ENCODE measurements around the gene SCAI. TPM values are rescaled to one million over a fixed set of nuclear protein-coding genes. Genes with fewer than 3 reads are reported as not detected.

Gene SCAI
- total and polyA plus RNA-seq, 2 of the 4 experiments (the other 2 are of a cell fraction) = 3.6 to 14.5 TPM

DNA sequence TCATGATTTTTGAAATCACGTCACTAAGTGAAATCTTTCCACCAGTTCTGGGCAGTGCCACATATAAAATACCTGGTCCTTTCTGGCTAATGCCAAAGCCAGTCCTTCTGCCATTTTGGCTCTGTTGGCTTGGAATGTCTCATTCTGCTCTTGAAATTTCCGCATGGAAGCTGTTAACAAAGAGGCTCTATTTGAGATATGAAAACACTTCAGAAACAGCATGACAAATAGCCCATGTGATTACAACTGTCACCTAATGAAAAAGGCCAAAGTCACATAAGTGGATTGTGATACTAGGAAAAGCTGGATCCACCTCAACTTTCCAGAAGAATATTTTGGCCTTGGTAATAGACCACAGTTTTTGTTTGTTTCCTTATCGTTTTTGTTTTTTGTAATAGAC is 215.2 kb downstream of the SCAI start:
- Histone ChIP-seq H4K20me1 (ENCODE audit: insufficient read depth, low read length) (no peaks in the 10 kb centered on the region), H3K27me3 (ENCODE audit: control insufficient read depth, insufficient read depth, low read length) (no peaks in the 10 kb centered on the region), H3K79me1 (ENCODE audit: low read depth in 1 of 2, low read length in 2 of 2) (peaks cover 0 to 3% of the 10 kb centered on the region in 2 experiments; a peak in 2 of 4 replicates), H3K9ac (ENCODE audit: low read depth, low read length) (no peak overlapping the region), H2BK5ac (ENCODE audit: low read depth, low read length, poor library complexity, severe bottlenecking) (no peak overlapping the region), H4K5ac (ENCODE audit: low read depth, low read length) (no peak overlapping the region), H2BK120ac (ENCODE audit: low read depth, low read length) (no peak overlapping the region), H2AK9ac (replicated peaks; ENCODE audit: low read depth, low read length, poor library complexity) (no peak overlapping the region), H2AK5ac (ENCODE audit: low read depth, low read length) (no peak overlapping the region), H3K27ac (ENCODE audit: insufficient read depth, low read length) (no peak overlapping the region), H2BK20ac (ENCODE audit: low read depth, low read length) (no peak overlapping the region), H4K91ac (ENCODE audit: insufficient read depth, low read depth, low read length) (no peak overlapping the region), H3K4me2 (ENCODE audit: low read depth, low read length) (no peak overlapping the region), H3K36me3 (ENCODE audit: control insufficient read depth, insufficient read depth, low read length) (peaks cover 13% of the 10 kb centered on the region), H3K4ac (ENCODE audit: low read depth, low read length) (no peak overlapping the region), H3K4me3 (ENCODE audit: insufficient read depth, low read depth, low read length) (no peak overlapping the region), H3K4me1 (ENCODE audit: control insufficient read depth, insufficient read depth, low read length) (no peaks in the 10 kb centered on the region), H2AFZ (replicated peaks; ENCODE audit: low read length, poor library complexity) (no peak overlapping the region), H3K56ac (ENCODE audit: extremely low read depth, insufficient read depth, low read length) (no peak overlapping the region), H2BK15ac (ENCODE audit: low read depth, low read length) (no peak overlapping the region), H3K9me3 (ENCODE audit: control insufficient read depth, insufficient read depth, low read length) (no peaks in the 10 kb centered on the region), H3K9me1 (ENCODE audit: insufficient read depth, low read length) (0 out of 2 replicates have a peak, but pooled peaks cover 3% of the 10 kb centered on the region), H3K23ac (ENCODE audit: low read depth, low read length) (no peak overlapping the region), H3K18ac (ENCODE audit: low read depth, low read length) (no peak overlapping the region), H3K14ac (replicated peaks; ENCODE audit: low read depth, low read length) (no peak overlapping the region), H4K8ac (ENCODE audit: low read depth in 2 of 2, low read length in 2 of 2) (no peak overlapping the region)
- intact Hi-C loops (cut with micrococcal nuclease) (no loop called here), dilution Hi-C loops (cut with HindIII; ENCODE audit: low sequenced_read_pairs, unreplicated experiment) (no loop called here), in situ Hi-C loops (cut with MboI; ENCODE audit: low sequenced_read_pairs) (no loop called here)
- ChIA-PET CTCF (interaction anchor here (1.0 kb wide), 1 partner anchor 415 kb away, joined by 3 read pairs; no protein-coding TSS in a partner anchor), POLR2A (ENCODE audit: unreplicated experiment) (interaction anchor here (0.7 kb wide), 1 partner anchor 50 kb away, joined by 3 read pairs; no protein-coding TSS in a partner anchor)
- no peak for ATAC-seq (ENCODE audit: low read depth)
- BruUV-seq (replicated peaks) = no TSS peak
- TF ChIP-seq CEBPB (IDR thresholded peaks at IDR 0.05; ENCODE audit: low read depth, low read length) (no peak), NFE2L2 (IDR thresholded peaks at IDR 0.05; ENCODE audit: low read depth, low read length) (no peak), SMC3 (IDR thresholded peaks at IDR 0.05; ENCODE audit: low read depth, low read length) (no peak), BHLHE40 (IDR thresholded peaks at IDR 0.05; ENCODE audit: low read depth, low read length) (no peak), MAFK (IDR thresholded peaks at IDR 0.05; ENCODE audit: low read depth, low read length) (no peak), FOS (IDR thresholded peaks at IDR 0.05; ENCODE audit: low read depth, low read length) (no peak), RCOR1 (IDR thresholded peaks at IDR 0.05; ENCODE audit: insufficient replicate concordance, low read length) (no peak), MXI1 (IDR thresholded peaks at IDR 0.05; ENCODE audit: borderline replicate concordance, low read depth, low read length) (no peak), RFX5 (IDR thresholded peaks at IDR 0.05; ENCODE audit: low read depth, low read length) (no peak), CHD1 (IDR thresholded peaks at IDR 0.05; ENCODE audit: low read depth, low read length) (no peak), MAZ (IDR thresholded peaks at IDR 0.05; ENCODE audit: borderline replicate concordance, low read depth, low read length) (no peak), POLR2A (IDR thresholded peaks at IDR 0.05; ENCODE audit: low read depth, low read length) (no peak), RAD21 (IDR thresholded peaks at IDR 0.05; ENCODE audit: low read length) (no peak)
- TF ChIP-seq, protein P1, sequence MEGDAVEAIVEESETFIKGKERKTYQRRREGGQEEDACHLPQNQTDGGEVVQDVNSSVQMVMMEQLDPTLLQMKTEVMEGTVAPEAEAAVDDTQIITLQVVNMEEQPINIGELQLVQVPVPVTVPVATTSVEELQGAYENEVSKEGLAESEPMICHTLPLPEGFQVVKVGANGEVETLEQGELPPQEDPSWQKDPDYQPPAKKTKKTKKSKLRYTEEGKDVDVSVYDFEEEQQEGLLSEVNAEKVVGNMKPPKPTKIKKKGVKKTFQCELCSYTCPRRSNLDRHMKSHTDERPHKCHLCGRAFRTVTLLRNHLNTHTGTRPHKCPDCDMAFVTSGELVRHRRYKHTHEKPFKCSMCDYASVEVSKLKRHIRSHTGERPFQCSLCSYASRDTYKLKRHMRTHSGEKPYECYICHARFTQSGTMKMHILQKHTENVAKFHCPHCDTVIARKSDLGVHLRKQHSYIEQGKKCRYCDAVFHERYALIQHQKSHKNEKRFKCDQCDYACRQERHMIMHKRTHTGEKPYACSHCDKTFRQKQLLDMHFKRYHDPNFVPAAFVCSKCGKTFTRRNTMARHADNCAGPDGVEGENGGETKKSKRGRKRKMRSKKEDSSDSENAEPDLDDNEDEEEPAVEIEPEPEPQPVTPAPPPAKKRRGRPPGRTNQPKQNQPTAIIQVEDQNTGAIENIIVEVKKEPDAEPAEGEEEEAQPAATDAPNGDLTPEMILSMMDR (conservative IDR thresholded peaks at IDR 0.05; ENCODE audit: low read depth, low read length) = no peak
- TF ChIP-seq, protein P2, sequence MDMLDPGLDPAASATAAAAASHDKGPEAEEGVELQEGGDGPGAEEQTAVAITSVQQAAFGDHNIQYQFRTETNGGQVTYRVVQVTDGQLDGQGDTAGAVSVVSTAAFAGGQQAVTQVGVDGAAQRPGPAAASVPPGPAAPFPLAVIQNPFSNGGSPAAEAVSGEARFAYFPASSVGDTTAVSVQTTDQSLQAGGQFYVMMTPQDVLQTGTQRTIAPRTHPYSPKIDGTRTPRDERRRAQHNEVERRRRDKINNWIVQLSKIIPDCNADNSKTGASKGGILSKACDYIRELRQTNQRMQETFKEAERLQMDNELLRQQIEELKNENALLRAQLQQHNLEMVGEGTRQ (IDR thresholded peaks at IDR 0.05; ENCODE audit: low read depth, low read length) = no peak
- TF ChIP-seq, protein P3, sequence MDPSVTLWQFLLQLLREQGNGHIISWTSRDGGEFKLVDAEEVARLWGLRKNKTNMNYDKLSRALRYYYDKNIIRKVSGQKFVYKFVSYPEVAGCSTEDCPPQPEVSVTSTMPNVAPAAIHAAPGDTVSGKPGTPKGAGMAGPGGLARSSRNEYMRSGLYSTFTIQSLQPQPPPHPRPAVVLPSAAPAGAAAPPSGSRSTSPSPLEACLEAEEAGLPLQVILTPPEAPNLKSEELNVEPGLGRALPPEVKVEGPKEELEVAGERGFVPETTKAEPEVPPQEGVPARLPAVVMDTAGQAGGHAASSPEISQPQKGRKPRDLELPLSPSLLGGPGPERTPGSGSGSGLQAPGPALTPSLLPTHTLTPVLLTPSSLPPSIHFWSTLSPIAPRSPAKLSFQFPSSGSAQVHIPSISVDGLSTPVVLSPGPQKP (IDR thresholded peaks at IDR 0.05; ENCODE audit: borderline replicate concordance, low read depth, low read length) = no peak
- no peak for DNase-seq
- WGBS, 2 experiments (ENCODE audit: extremely low coverage in 2 of 2, insufficient read length in 1 of 2) = no CpG with 5 or more reads among the region's 3 CpGs
